Endothelial cell of umbilical vein (primary cell): ENCODE results near the gene URI1. TPM values are rescaled to one million over a fixed set of nuclear protein-coding genes. Genes with fewer than 3 reads are reported as not detected.

Experiments used
- BruUV-seq: library from RNA; stranded (reverse); fragments of 400-500 nt; replicated peaks from 2 replicates; lab custom pipeline; 2021; lab: Mats Ljungman, UMichigan
- CTCF ChIA-PET: fragments of 300-600, 350-600 bp; sonication (Branson Sonifier 250); formaldehyde crosslinking; loops from one replicate; lab custom pipeline; 2021; ENCODE audit warnings: antibody characterized with exemption, inconsistent platforms; lab: Charles Lee
- POLR2A ChIA-PET: fragments of 300-600, 350-600 bp; sonication (Branson Sonifier 250); formaldehyde crosslinking; loops from one replicate; lab custom pipeline; 2021; ENCODE audit warnings: antibody characterized with exemption, inconsistent platforms; lab: Charles Lee
- DNase-seq: peaks from one replicate; pipeline ENCODE4 v3.0.0-alpha.2; 2011; ENCODE audit warnings: low read depth, low spot score
- FAIRE-seq: peaks from 2 replicates; lab custom pipeline; 2011; peaks lifted over from hg19 to GRCh38; lab: Jason Lieb, UNC
- H2AFZ ChIP-seq: 2 replicates; pipeline ENCODE4 v1.6.0; 2012; ENCODE audit warnings: low read depth, low read length, control low read depth, inconsistent platforms
- H3K27ac ChIP-seq: 2 replicates; pipeline ENCODE4 v1.5.1; 2011; ENCODE audit warnings: low read depth, mild to moderate bottlenecking, control low read depth, low read length, moderate library complexity; ENCODE audit not compliant: insufficient read depth
- H3K27me3 ChIP-seq, 2 experiments: 2 replicates each; pipeline versions ENCODE4 v1.6.0 to v1.6.1; 2011; ENCODE audit warnings: low read length in 2 of 2, mixed read lengths in 1 of 2; ENCODE audit not compliant: control insufficient read depth in 2 of 2, insufficient read depth in 2 of 2
- H3K36me3 ChIP-seq, 2 experiments: 2 replicates in 1 of 2; 3 replicates in 1 of 2; pipeline ENCODE4 v1.5.1; 2011; ENCODE audit warnings: low read length in 2 of 2, mild to moderate bottlenecking in 1 of 2, moderate library complexity in 1 of 2; ENCODE audit not compliant: control insufficient read depth in 2 of 2, insufficient read depth in 2 of 2; ENCODE audit errors: extremely low read depth in 1 of 2
- H3K4me1 ChIP-seq: 3 replicates; pipeline ENCODE4 v1.5.1; 2011; ENCODE audit warnings: mild to moderate bottlenecking, low read length; ENCODE audit not compliant: control insufficient read depth, insufficient read depth; ENCODE audit errors: extremely low read depth
- H3K4me2 ChIP-seq: 2 replicates; pipeline ENCODE4 v1.6.1; 2011; ENCODE audit warnings: low read length, control low read depth, mixed read lengths; ENCODE audit not compliant: insufficient read depth
- H3K4me3 ChIP-seq, 3 experiments: fragments of 200-600 bp in 1 of 3; sonication (generic), shearing (Covaris generic) in 1 of 3; replicated peaks in 1 of 3; 2 replicates each; pipeline ENCODE4 v1.5.1; 2011 to 2016; ENCODE audit warnings: control low read depth in 3 of 3, low read length in 3 of 3, mild to moderate bottlenecking in 2 of 3, inconsistent platforms in 1 of 3, low read depth in 1 of 3, moderate library complexity in 1 of 3; ENCODE audit not compliant: insufficient read depth in 1 of 3
- H3K79me2 ChIP-seq: 2 replicates; pipeline ENCODE4 v1.6.0; 2012; ENCODE audit warnings: low read length, inconsistent platforms; ENCODE audit not compliant: control insufficient read depth, insufficient read depth
- H3K9ac ChIP-seq: replicated peaks from 2 replicates; pipeline ENCODE3; 2011; ENCODE audit warnings: low read length, control low read depth; ENCODE audit not compliant: insufficient read depth; ENCODE audit errors: extremely low read depth
- H3K9me1 ChIP-seq: replicated peaks from 3 replicates; pipeline ENCODE4 v1.6.0; 2011; ENCODE audit warnings: mild to moderate bottlenecking, low read length; ENCODE audit not compliant: control insufficient read depth, insufficient read depth; ENCODE audit errors: extremely low read depth
- H3K9me3 ChIP-seq: replicated peaks from 2 replicates; pipeline ENCODE4 v1.5.1; 2012; ENCODE audit warnings: low read length, inconsistent platforms; ENCODE audit not compliant: control insufficient read depth, insufficient read depth
- H4K20me1 ChIP-seq: replicated peaks from 2 replicates; pipeline ENCODE3; 2011; ENCODE audit warnings: mild to moderate bottlenecking, low read length; ENCODE audit not compliant: control insufficient read depth, insufficient read depth; ENCODE audit errors: extremely low read depth
- EZH2 ChIP-seq: IDR thresholded peaks from 2 replicates; pipeline ENCODE4 v1.6.1; 2012; ENCODE audit warnings: borderline replicate concordance, low read depth, mild to moderate bottlenecking, moderate library complexity, low read length, inconsistent platforms; ENCODE audit not compliant: severe bottlenecking
- FOS ChIP-seq: IDR thresholded peaks from 2 replicates; pipeline ENCODE4 v1.6.1; 2011; ENCODE audit warnings: mild to moderate bottlenecking, low read length, moderate library complexity, borderline replicate concordance; ENCODE audit not compliant: insufficient read depth
- GATA2 ChIP-seq: IDR thresholded peaks from 2 replicates; pipeline ENCODE4 v1.7.0; 2011; ENCODE audit warnings: low read depth, mild to moderate bottlenecking, moderate library complexity, mixed read lengths, low read length; ENCODE audit not compliant: insufficient read length, insufficient read depth
- JUN ChIP-seq: IDR thresholded peaks from 2 replicates; pipeline ENCODE4 v1.6.1; 2011; ENCODE audit warnings: borderline replicate concordance, low read depth; ENCODE audit not compliant: insufficient read length, insufficient read depth
- MYC ChIP-seq: IDR thresholded peaks from one replicate; pipeline ENCODE4 v1.6.1; 2011; ENCODE audit warnings: mild to moderate bottlenecking, low read depth, low read length
- POLR2A ChIP-seq: IDR thresholded peaks from 2 replicates; pipeline ENCODE4 v1.6.1; 2012; ENCODE audit warnings: low read depth, mild to moderate bottlenecking, control low read depth, low read length
- POLR2AphosphoS5 ChIP-seq: IDR thresholded peaks from 2 replicates; pipeline ENCODE4 v1.6.1; 2012; ENCODE audit warnings: low read depth, mild to moderate bottlenecking, control low read depth, low read length, moderate library complexity; ENCODE audit not compliant: insufficient read depth
- dilution Hi-C: fragments of 300-500 bp; cut with MboI; formaldehyde crosslinking; loops from one replicate; pipeline ENCODE4 v1.15.0; 2019; ENCODE audit warnings: low sequenced_read_pairs; ENCODE audit not compliant: extremely low pct_ligation_motif_present
- intact Hi-C: fragments of 100-400 bp; cut with micrococcal nuclease; formaldehyde crosslinking; loops from one replicate; pipeline ENCODE4 v1.10.0; 2022
- polyA plus RNA-seq, 4 experiments: library from polyadenylated mRNA; depleted of rRNA in 3 of 4; stranded (reverse) in 3 of 4; unstranded in 1 of 4; fragments of >200 nt; gene quantifications; 2 replicates each; pipeline versions ENCODE4 v1.2.1 to v1.2.3, GENCODE V29; 2011 to 2012; ENCODE audit warnings: missing spikeins in 1 of 4
- total RNA-seq: library from RNA; stranded (reverse); gene quantifications from 2 replicates; pipeline ENCODE4 v1.2.3, GENCODE V29; 2021
- TF ChIP-seq, protein P1 (sequence below), 2 donors: IDR thresholded peaks; 1 replicate in 1 of 2; 2 replicates in 1 of 2; pipeline ENCODE4 v1.5.1; 2011; ENCODE audit warnings: low read length in 2 of 2, mild to moderate bottlenecking in 2 of 2, moderate library complexity in 2 of 2, control low read depth in 1 of 2, inconsistent platforms in 1 of 2, low read depth in 1 of 2; ENCODE audit not compliant: insufficient read depth in 1 of 2; ENCODE audit errors: extremely low read depth in 1 of 2
- TF ChIP-seq, protein P2 (sequence below): IDR thresholded peaks from 2 replicates; pipeline ENCODE4 v1.6.1; 2011; ENCODE audit not compliant: insufficient read depth, insufficient read length

Gene URI1
- total and polyA plus RNA-seq, 2 donors (not counting 3 experiments of a cell fraction or from before 2014, with no cell fraction given): 12.8 to 28.9 TPM

- no TSS peak for BruUV-seq
- intact Hi-C loops: no loop called here
- dilution Hi-C loops: no loop called here
- DNase-seq: peak; percentile 14
- Histone ChIP-seq H3K79me2 (peaks cover 59% of the 10 kb centered on the region), H3K4me1 (no peaks in the 10 kb centered on the region), H2AFZ (no peak overlapping the region), H3K9me3 (no peaks in the 10 kb centered on the region), H4K20me1 (peaks cover 2% of the 10 kb centered on the region), H3K27ac (no peak overlapping the region), H3K4me2 (no peak overlapping the region), H3K4me3 (no peak overlapping the region), H3K27me3 (no peaks in the 10 kb centered on the region), H3K9ac (no peak overlapping the region), H3K9me1 (no peaks in the 10 kb centered on the region), H3K36me3 (no peaks in the 10 kb centered on the region)
- ChIA-PET CTCF (interaction anchor here (0.7 to 2.3 kb wide), 6 partner anchors 10 to 236 kb away, joined by 3 to 11 read pairs (median 4); partner anchors contain the start of gene URI1), POLR2A (no interaction called here)
- no peak for FAIRE-seq
- TF ChIP-seq POLR2A (no peak), EZH2 (no peak), GATA2 (no peak), MYC (no peak), POLR2AphosphoS5 (no peak), JUN (no peak), FOS (no peak)
- TF ChIP-seq, protein P1, sequence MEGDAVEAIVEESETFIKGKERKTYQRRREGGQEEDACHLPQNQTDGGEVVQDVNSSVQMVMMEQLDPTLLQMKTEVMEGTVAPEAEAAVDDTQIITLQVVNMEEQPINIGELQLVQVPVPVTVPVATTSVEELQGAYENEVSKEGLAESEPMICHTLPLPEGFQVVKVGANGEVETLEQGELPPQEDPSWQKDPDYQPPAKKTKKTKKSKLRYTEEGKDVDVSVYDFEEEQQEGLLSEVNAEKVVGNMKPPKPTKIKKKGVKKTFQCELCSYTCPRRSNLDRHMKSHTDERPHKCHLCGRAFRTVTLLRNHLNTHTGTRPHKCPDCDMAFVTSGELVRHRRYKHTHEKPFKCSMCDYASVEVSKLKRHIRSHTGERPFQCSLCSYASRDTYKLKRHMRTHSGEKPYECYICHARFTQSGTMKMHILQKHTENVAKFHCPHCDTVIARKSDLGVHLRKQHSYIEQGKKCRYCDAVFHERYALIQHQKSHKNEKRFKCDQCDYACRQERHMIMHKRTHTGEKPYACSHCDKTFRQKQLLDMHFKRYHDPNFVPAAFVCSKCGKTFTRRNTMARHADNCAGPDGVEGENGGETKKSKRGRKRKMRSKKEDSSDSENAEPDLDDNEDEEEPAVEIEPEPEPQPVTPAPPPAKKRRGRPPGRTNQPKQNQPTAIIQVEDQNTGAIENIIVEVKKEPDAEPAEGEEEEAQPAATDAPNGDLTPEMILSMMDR (IDR thresholded peaks at IDR 0.05; ENCODE audit: extremely low read depth in 1 of 2, insufficient read depth in 1 of 2, low read depth in 1 of 2, low read length in 2 of 2): no peak
- TF ChIP-seq, protein P2, sequence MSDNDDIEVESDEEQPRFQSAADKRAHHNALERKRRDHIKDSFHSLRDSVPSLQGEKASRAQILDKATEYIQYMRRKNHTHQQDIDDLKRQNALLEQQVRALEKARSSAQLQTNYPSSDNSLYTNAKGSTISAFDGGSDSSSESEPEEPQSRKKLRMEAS: no peak
Observed at GRCh38 chr19:29966588-29967249, 24.7 kb downstream of the URI1 start.
